ENCODE measurements around the gene SLC44A4. TPM values are rescaled to one million over a fixed set of nuclear protein-coding genes. Genes with fewer than 3 reads are reported as not detected.
A peak's percentile ranks its signal among the peaks of the same experiment; 100 is the strongest.
"Not testable (repeated sequence)": the region's sequence is repeated elsewhere in the genome, so short reads cannot be mapped to it uniquely, and the experiment has no call there.

The SLC44A4 gene
- total RNA-seq, 1 donor from 2014 or later: 0.32 TPM

DNA sequence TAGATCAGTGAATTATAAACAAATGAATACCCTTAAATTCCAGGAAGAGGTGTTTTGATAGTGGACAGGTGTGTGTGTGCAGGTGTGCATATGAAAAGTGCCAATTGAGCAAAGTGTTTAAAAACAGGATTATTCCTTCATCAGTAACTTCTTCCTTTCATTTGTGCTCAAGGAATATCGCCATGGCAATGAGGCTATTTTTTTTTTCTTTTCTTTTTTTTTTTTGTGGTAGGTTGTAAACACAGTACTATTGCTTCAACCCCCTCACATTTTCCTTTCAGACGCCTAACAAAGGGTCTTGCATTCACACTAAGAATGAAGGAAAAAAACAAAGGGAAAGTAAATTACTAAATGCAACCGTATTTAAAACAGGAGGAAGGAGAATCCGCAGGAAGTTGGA, 53.2 kb downstream of the SLC44A4 start:
- H3K9ac ChIP-seq: no peak overlapping the region
- H3F3A ChIP-seq (ENCODE audit: low read depth): peaks cover 49% of the 10 kb centered on the region
- peaks cover 8% of the 10 kb centered on the region for H3K4me1 ChIP-seq
- H3K9me3 ChIP-seq (ENCODE audit: low read depth): no peaks in the 10 kb centered on the region
- Mint-ChIP-seq H3K36me3 (no peaks in the 10 kb centered on the region), H3K9me3 (no peaks in the 10 kb centered on the region), H3K27me3 (ENCODE audit: insufficient read depth, low read depth) (peaks cover 2% of the 10 kb centered on the region), H3K4me1 (peaks cover 49% of the 10 kb centered on the region), H3K4me3 (peak overlapping the region; percentile 89), H3K27ac (no peak overlapping the region)
- TF ChIP-seq EZH2phosphoT487 (IDR thresholded peaks at IDR 0.05) (no peak), EZH2 (IDR thresholded peaks at IDR 0.05) (no peak)
- TF ChIP-seq, protein P1, sequence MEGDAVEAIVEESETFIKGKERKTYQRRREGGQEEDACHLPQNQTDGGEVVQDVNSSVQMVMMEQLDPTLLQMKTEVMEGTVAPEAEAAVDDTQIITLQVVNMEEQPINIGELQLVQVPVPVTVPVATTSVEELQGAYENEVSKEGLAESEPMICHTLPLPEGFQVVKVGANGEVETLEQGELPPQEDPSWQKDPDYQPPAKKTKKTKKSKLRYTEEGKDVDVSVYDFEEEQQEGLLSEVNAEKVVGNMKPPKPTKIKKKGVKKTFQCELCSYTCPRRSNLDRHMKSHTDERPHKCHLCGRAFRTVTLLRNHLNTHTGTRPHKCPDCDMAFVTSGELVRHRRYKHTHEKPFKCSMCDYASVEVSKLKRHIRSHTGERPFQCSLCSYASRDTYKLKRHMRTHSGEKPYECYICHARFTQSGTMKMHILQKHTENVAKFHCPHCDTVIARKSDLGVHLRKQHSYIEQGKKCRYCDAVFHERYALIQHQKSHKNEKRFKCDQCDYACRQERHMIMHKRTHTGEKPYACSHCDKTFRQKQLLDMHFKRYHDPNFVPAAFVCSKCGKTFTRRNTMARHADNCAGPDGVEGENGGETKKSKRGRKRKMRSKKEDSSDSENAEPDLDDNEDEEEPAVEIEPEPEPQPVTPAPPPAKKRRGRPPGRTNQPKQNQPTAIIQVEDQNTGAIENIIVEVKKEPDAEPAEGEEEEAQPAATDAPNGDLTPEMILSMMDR (IDR thresholded peaks at IDR 0.05): no peak
- no peak overlapping the region for H3K4me3 ChIP-seq
- DNase-seq (ENCODE audit: low spot score): no peak
- no peaks in the 10 kb centered on the region for H3K36me3 ChIP-seq
- no peak overlapping the region for H2AFZ ChIP-seq (replicated peaks)
- peaks cover 4% of the 10 kb centered on the region for H3K27me3 ChIP-seq
- H4K20me1 ChIP-seq (ENCODE audit: low read depth): no peaks in the 10 kb centered on the region
- H3K27ac ChIP-seq: no peak overlapping the region
- H3K4me2 ChIP-seq: no peak overlapping the region
- H3K79me2 ChIP-seq (ENCODE audit: low read depth): peaks cover 11% of the 10 kb centered on the region

DNA sequence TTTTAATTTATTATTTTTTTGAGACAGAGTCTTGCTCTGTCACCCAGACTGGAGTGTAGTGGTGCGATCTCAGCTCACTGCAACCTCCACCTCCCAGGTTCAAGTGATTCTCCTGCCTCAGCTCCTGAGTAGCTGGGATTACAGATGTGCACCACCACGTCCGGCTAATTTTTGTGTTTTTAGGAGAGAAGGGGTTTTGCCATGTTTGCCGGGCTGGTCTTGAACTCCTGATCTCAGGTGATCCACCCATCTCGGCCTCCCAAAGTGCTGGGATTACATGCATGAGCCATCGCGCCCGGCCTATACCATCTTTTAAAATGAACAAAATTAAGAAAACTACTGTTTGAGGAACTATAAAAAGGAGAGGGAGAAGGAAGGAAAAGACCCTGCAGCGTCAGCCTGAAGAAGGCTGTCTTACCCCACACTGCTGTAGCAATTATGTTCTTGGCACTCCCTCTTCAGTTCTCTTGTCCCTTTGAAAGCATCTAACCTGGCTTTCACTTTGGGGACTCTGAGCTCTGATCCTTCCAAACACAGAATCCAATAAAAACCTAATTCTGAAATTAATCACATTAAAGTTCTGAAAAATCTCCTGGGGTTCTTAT, 55.1 kb downstream of the SLC44A4 start:
- not testable (repeated sequence) for H3K36me3 Mint-ChIP-seq; H3K4me2 ChIP-seq; H3K27ac ChIP-seq; H3K9me3 ChIP-seq (ENCODE audit: low read depth); H3K79me2 ChIP-seq (ENCODE audit: low read depth); H3K4me1 ChIP-seq; H3K9me3 Mint-ChIP-seq; H3K27me3 Mint-ChIP-seq (ENCODE audit: insufficient read depth, low read depth); H4K20me1 ChIP-seq (ENCODE audit: low read depth); H3K27me3 ChIP-seq; H3K9ac ChIP-seq; H3K4me3 ChIP-seq; DNase-seq (ENCODE audit: low spot score); H2AFZ ChIP-seq (replicated peaks); H3K36me3 ChIP-seq
- Mint-ChIP-seq H3K4me3 (peak overlapping the region; percentile 63), H3K27ac (peak overlapping the region; percentile 78), H3K4me1 (peaks cover 43% of the 10 kb centered on the region)
- peaks cover 62% of the 10 kb centered on the region for H3F3A ChIP-seq (ENCODE audit: low read depth)

DNA sequence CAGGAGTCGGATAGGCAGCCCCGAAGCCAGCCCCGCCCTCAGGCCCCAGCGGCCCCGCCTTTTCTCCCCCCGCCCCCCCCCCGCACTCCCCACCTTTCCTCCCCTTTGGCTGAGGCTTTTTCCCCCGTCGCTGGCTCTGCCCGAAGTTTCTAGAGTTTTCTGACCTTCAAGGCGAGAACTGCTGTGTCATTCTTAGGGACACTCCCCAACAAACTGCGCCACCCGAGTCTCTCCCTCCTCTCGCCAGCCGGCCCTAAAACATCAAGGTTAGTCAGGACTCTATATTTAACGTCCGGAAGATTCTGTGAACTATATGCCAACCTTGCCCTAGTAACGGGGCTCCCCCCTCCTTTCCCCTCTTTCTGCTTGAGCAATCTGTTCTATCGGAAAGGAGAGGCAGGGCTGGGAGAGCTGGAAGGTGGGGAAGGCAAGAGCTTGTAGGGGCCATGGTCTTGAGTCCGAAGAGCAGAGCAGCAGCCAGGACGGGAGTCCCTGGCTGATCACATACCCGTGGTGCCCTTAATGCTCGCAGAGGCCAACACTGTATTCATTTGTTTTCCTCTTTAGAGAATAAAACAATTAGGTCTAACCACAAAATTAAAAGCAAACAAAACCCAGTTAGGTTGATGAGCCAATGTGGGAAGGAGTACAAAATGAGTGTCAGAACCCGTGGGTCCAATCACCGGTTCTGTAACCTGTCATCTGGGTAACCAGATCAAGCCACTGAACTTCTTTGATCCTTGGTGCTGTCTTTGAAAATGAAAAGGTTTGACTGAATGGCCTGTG, 56.6 kb downstream of the SLC44A4 start:
- no peak overlapping the region for H3K9ac ChIP-seq
- H3K79me2 ChIP-seq (ENCODE audit: low read depth): peaks cover 11% of the 10 kb centered on the region
- H3K4me1 ChIP-seq: peaks cover 15% of the 10 kb centered on the region
- H4K20me1 ChIP-seq (ENCODE audit: low read depth): no peaks in the 10 kb centered on the region
- Mint-ChIP-seq H3K36me3 (peaks cover 4% of the 10 kb centered on the region), H3K27ac (peak overlapping the region; percentile 96), H3K27me3 (ENCODE audit: insufficient read depth, low read depth) (peaks cover 2% of the 10 kb centered on the region), H3K9me3 (peaks cover 12% of the 10 kb centered on the region), H3K4me1 (peaks cover 46% of the 10 kb centered on the region), H3K4me3 (peak overlapping the region; percentile 89)
- H3K27me3 ChIP-seq: no peaks in the 10 kb centered on the region
- peak overlapping the region; percentile 64 for H3K4me3 ChIP-seq
- DNase-seq (ENCODE audit: low spot score): peak; percentile 67
- peak overlapping the region; percentile 78 for H3K4me2 ChIP-seq
- H3F3A ChIP-seq (ENCODE audit: low read depth): peaks cover 72% of the 10 kb centered on the region
- TF ChIP-seq EZH2phosphoT487 (IDR thresholded peaks at IDR 0.05) (no peak), EZH2 (IDR thresholded peaks at IDR 0.05) (no peak)
- TF ChIP-seq, protein P1 (IDR thresholded peaks at IDR 0.05): no peak
- H3K36me3 ChIP-seq: no peaks in the 10 kb centered on the region
- H3K27ac ChIP-seq: no peak overlapping the region
- H3K9me3 ChIP-seq (ENCODE audit: low read depth): no peaks in the 10 kb centered on the region
- H2AFZ ChIP-seq (replicated peaks): peak overlapping the region; percentile 93
